SU-DHL-6 (cell line): ENCODE data around the gene PRKCE.

Source experiments
- H2AFZ ChIP-seq: fragments of 200-600 bp; sonication (generic); 2 replicates; pipeline ENCODE4 v1.6.1; 2014; ENCODE audit warnings: low read depth, mild to moderate bottlenecking, moderate library complexity, mixed read lengths, antibody characterized with exemption, low read length; ENCODE audit not compliant: severe bottlenecking
- H3F3A ChIP-seq: fragments of 200-600 bp; shearing (Covaris generic); 2 replicates; pipeline ENCODE4 v1.6.0; 2016; ENCODE audit warnings: antibody characterized with exemption, mild to moderate bottlenecking; ENCODE audit not compliant: insufficient read depth
- H3K27ac ChIP-seq: fragments of 200-600 bp; sonication (generic); 2 replicates; pipeline ENCODE4 v1.5.1; 2016; ENCODE audit warnings: low read depth, mild to moderate bottlenecking, low read length, moderate library complexity, mixed read lengths
- H3K27me3 ChIP-seq: fragments of 200-600 bp; sonication (generic), shearing (Covaris generic); 2 replicates; pipeline ENCODE4 v1.6.0; 2014; ENCODE audit warnings: mild to moderate bottlenecking, low read length
- H3K36me3 ChIP-seq: fragments of 200-600 bp; sonication (generic); 2 replicates; pipeline ENCODE4 v1.6.1; 2014; ENCODE audit warnings: mild to moderate bottlenecking, low read length, mixed read lengths
- H3K4me2 ChIP-seq: fragments of 300-600, 200-600 bp; shearing (Covaris generic), sonication (generic); 2 replicates; pipeline ENCODE4 v1.6.0; 2014; ENCODE audit warnings: low read length, low read depth, mild to moderate bottlenecking; ENCODE audit not compliant: poor library complexity, severe bottlenecking
- H3K4me3 ChIP-seq: fragments of 200-600 bp; sonication (generic); 2 replicates; pipeline ENCODE4 v1.5.1; 2014; ENCODE audit warnings: antibody characterized with exemption, low read length, mild to moderate bottlenecking, mixed read lengths; ENCODE audit not compliant: insufficient read depth, poor library complexity, severe bottlenecking
- H3K79me2 ChIP-seq: fragments of 200-600 bp; sonication (generic); 2 replicates; pipeline ENCODE4 v1.6.1; 2014; ENCODE audit warnings: mild to moderate bottlenecking, low read length, moderate library complexity; ENCODE audit not compliant: insufficient read depth
- H3K9ac ChIP-seq: fragments of 200-600 bp; sonication (generic); 2 replicates; pipeline ENCODE4 v1.7.0; 2014; ENCODE audit warnings: mild to moderate bottlenecking, low read length
- H3K9me2 ChIP-seq: fragments of 200-600 bp; sonication (generic); replicated peaks from 2 replicates; pipeline ENCODE4 v1.6.1; 2014; ENCODE audit warnings: low read length; ENCODE audit not compliant: insufficient read depth
- H3K9me3 ChIP-seq: fragments of 200-600 bp; sonication (generic); 2 replicates; pipeline ENCODE4 v1.6.1; 2014; ENCODE audit warnings: low read length, mixed read lengths; ENCODE audit not compliant: insufficient read depth
- H4K20me1 ChIP-seq: fragments of 200-600 bp; sonication (generic); 2 replicates; pipeline ENCODE4 v1.6.1; 2014; ENCODE audit warnings: low read depth, mild to moderate bottlenecking, antibody characterized with exemption, low read length, moderate library complexity, mixed read lengths
- EZH2phosphoT487 ChIP-seq: fragments of 200-600 bp; sonication (generic), shearing (Covaris generic); conservative IDR thresholded peaks from 2 replicates; pipeline ENCODE4 v1.6.1; 2018; ENCODE audit warnings: mild to moderate bottlenecking, antibody characterized with exemption, low read length, moderate library complexity, mixed read lengths
- TF ChIP-seq, protein P1 (sequence below): fragments of 200-600 bp; sonication (generic); IDR thresholded peaks from one replicate; pipeline ENCODE4 v1.5.1; 2017; ENCODE audit warnings: antibody characterized with exemption, mild to moderate bottlenecking, low read length, moderate library complexity; ENCODE audit not compliant: insufficient read depth, poor library complexity, severe bottlenecking

PRKCE gene

DNA sequence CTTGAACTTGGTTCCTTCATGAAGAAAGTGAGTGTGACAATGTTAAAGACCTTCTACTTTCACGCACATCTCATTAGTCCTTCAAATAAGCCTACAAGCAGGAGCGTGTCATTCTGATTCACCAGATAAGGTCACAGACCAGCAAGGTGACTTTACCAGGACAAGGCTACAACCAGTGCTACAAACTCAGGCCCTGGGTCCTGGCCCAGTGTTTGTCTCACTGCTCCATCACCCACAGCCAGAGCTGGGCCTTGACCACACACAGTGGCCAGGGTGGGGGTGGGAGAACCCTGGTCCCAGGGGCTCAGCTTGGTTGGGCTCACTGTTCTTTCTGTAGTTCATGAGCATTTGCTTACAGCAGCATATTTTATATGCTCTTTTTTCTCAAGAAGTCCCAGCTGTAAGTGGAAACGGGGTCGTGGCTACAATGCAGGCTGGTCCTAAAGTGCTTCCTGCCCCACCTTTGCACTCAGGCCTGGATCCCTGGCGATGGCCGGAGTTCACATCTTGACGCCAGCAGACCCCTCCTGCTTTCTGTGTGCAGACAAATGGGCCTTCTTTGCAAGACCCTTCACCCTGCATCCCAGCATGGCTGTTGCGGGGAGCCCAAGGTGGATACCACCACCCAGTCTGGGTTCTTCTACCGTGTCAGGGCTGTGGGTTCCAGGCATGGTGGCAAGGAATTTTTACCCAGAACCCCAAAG, 492.1 kb downstream of the PRKCE start:
- TF ChIP-seq EZH2phosphoT487: no peak
- TF ChIP-seq, protein P1, sequence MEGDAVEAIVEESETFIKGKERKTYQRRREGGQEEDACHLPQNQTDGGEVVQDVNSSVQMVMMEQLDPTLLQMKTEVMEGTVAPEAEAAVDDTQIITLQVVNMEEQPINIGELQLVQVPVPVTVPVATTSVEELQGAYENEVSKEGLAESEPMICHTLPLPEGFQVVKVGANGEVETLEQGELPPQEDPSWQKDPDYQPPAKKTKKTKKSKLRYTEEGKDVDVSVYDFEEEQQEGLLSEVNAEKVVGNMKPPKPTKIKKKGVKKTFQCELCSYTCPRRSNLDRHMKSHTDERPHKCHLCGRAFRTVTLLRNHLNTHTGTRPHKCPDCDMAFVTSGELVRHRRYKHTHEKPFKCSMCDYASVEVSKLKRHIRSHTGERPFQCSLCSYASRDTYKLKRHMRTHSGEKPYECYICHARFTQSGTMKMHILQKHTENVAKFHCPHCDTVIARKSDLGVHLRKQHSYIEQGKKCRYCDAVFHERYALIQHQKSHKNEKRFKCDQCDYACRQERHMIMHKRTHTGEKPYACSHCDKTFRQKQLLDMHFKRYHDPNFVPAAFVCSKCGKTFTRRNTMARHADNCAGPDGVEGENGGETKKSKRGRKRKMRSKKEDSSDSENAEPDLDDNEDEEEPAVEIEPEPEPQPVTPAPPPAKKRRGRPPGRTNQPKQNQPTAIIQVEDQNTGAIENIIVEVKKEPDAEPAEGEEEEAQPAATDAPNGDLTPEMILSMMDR: no peak
- H3K4me3 ChIP-seq: no peak overlapping the region
- H3K79me2 ChIP-seq: no peaks in the 10 kb centered on the region
- no peaks in the 10 kb centered on the region for H3K9me2 ChIP-seq
- no peaks in the 10 kb centered on the region for H4K20me1 ChIP-seq
- H3K27ac ChIP-seq: no peak overlapping the region
- H3K27me3 ChIP-seq: no peaks in the 10 kb centered on the region
- no peak overlapping the region for H3K9ac ChIP-seq
- no peak overlapping the region for H2AFZ ChIP-seq
- H3K9me3 ChIP-seq: no peaks in the 10 kb centered on the region
- no peaks in the 10 kb centered on the region for H3K36me3 ChIP-seq
- H3F3A ChIP-seq: no peaks in the 10 kb centered on the region
- no peak overlapping the region for H3K4me2 ChIP-seq

- Histone ChIP-seq H2AFZ (no peak overlapping the region), H3K9me3 (no peaks in the 10 kb centered on the region), H3K4me2 (no peak overlapping the region), H3F3A (no peaks in the 10 kb centered on the region), H3K27me3 (no peaks in the 10 kb centered on the region), H3K9ac (no peak overlapping the region), H3K4me3 (no peak overlapping the region), H3K9me2 (no peaks in the 10 kb centered on the region), H4K20me1 (no peaks in the 10 kb centered on the region), H3K79me2 (no peaks in the 10 kb centered on the region), H3K36me3 (no peaks in the 10 kb centered on the region), H3K27ac (no peak overlapping the region)
- TF ChIP-seq EZH2phosphoT487: no peak
- TF ChIP-seq, protein P1: no peak
These were observed 492.8 kb downstream of the PRKCE start for GRCh38 chr2:46144133-46144800.

- H3K9me3 ChIP-seq: no peaks in the 10 kb centered on the region
- no peak for TF ChIP-seq EZH2phosphoT487
- TF ChIP-seq, protein P1: no peak
- no peak overlapping the region for H3K27ac ChIP-seq
- no peak overlapping the region for H3K9ac ChIP-seq
- no peaks in the 10 kb centered on the region for H3K36me3 ChIP-seq
- H3K27me3 ChIP-seq: no peaks in the 10 kb centered on the region
- no peaks in the 10 kb centered on the region for H4K20me1 ChIP-seq
- no peaks in the 10 kb centered on the region for H3K9me2 ChIP-seq
- no peaks in the 10 kb centered on the region for H3K79me2 ChIP-seq
- H3K4me2 ChIP-seq: no peak overlapping the region
- H3K4me3 ChIP-seq: no peak overlapping the region
- no peak overlapping the region for H2AFZ ChIP-seq
- H3F3A ChIP-seq: no peaks in the 10 kb centered on the region
These were observed 493.5 kb downstream of the PRKCE start for GRCh38 chr2:46145017-46145416.
